Kidney capillary endothelial cell (primary cell): ENCODE measurements around the gene RANGRF.
A peak's percentile ranks its signal among the peaks of the same experiment; 100 is the strongest.
"Not testable (repeated sequence)": the region's sequence is repeated elsewhere in the genome, so short reads cannot be mapped to it uniquely, and the experiment has no call there.

ENCODE experiments used
- DNase-seq: peaks from one replicate; pipeline ENCODE4 v3.0.0-alpha.2; 2018; ENCODE audit warnings: low spot score

RANGRF gene, protein sequence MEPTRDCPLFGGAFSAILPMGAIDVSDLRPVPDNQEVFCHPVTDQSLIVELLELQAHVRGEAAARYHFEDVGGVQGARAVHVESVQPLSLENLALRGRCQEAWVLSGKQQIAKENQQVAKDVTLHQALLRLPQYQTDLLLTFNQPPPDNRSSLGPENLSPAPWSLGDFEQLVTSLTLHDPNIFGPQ

DNA sequence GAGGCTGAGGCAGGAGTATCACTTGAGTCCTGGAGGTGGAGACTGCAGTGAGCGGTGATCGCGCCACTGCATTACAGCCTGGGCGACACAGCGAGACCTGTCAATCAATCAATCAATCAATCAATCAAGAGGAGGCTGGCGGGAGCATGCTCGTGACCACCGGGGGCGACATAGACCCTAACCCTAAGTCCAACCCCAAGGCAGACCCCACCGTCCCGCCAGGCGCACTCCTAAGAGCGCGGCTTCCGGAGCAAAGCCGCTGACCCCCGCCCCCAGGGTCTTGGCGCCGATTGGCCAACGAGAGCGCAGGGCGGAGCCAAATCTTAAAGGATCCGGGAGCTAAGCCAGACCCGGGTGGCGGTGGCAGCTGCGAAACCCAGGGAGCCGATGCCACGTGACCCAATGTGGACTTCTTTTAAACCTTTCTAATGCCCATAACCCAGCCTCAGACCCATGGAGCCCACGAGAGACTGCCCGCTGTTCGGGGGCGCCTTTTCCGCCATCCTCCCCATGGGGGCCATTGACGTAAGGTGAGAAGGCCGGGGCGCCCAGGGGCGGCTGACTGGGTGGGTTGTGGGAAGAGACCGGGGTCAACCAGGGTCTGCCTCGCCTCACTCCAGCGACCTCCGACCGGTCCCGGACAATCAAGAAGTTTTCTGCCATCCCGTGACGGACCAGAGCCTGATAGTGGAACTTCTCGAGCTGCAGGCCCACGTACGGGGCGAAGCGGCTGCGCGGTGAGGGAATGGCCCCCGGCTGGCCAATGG is at the start of gene RANGRF:
Gene RANGRF, plus strand, starts transcription at position 335 of the 767 bp plus-strand sequence. Its CDS starts 119 bp downstream, at position 454.
- DNase-seq, result peak; percentile 67

DNA sequence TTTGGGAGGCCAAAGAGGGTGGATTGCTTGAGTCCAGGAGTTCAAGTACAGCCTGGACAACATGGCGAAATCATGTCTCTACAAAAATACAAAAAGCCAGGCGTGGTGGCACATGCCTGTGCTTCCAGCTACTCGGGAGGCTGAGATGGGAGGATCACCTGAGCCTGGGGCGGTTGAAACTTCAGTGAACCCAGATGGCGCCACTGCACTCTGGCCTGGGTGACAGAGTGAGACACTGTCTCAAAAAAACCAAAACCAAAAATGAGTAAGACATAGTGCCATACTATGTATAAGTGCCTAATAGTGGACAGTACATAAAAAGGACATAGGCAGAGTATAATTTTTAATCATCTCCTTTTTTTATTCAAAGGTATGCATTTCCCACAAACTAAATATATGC is 44.6 kb upstream of the RANGRF start:
- DNase-seq, result no peak

DNA sequence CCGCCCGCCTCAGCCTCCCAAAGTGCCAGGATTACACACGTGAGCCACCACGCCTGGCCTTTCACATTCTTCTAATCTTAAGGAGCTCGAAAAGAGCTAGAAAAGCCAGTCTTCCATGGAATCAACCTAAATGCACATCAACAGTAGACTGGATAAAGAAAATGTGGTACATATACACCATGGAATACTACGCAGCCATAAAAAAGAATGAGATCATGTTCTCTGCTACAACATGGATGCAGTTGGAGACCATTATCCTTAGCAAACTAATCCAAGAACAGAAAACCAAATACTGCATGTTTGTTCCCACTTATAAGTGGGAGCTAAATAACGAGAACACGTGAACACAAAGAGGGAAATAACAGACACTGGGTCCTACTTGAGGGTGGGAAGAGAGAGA is 43.7 kb upstream of the RANGRF start:
- DNase-seq, result no peak

DNA sequence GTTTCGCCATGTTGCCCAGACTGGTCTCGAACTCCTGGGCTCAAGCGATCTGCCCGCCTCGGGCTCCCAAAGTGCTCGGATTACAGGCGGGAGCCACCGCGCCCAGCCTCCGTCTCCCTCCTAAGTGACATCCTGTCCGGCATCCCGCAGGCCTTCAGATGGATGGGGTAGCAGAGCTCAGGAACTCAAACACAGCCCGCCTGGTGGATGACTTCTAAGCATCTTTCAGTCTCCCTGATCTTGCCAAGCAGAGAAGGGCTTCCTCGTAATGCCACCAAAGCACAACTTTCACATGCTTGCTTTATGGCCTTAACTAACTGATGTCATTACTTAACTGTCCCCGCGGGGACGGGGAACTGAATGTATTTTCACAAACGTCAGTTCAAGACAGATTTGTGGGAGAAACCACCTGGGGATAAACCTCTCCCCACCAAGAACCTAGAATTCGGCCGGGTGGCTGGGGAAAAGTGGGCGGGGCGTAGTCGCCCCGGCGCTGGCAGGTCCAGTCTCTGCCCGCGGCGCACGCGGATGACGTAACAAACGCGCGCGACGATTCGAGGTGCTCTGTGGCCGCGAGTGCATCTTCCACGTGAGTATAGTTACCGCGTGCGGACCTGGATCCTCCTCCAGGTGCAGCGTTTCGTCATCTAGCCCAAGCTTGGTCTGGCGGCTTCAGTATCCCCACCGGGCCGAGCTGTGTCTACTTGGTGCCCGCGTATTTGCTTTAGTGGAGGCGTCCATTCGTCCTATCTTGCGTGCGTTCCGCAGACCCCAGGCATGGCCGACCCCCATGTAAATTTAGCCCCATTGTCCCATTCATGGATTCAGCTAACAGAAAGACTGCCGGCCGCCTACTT is 39.5 kb upstream of the RANGRF start, which contains the start of gene PFAS:
Gene PFAS, plus strand, starts transcription at position 539 of the 857 bp plus-strand sequence. CDS start 4,649 bp downstream, outside the sequence.
- DNase-seq, result peak; percentile 90

DNA sequence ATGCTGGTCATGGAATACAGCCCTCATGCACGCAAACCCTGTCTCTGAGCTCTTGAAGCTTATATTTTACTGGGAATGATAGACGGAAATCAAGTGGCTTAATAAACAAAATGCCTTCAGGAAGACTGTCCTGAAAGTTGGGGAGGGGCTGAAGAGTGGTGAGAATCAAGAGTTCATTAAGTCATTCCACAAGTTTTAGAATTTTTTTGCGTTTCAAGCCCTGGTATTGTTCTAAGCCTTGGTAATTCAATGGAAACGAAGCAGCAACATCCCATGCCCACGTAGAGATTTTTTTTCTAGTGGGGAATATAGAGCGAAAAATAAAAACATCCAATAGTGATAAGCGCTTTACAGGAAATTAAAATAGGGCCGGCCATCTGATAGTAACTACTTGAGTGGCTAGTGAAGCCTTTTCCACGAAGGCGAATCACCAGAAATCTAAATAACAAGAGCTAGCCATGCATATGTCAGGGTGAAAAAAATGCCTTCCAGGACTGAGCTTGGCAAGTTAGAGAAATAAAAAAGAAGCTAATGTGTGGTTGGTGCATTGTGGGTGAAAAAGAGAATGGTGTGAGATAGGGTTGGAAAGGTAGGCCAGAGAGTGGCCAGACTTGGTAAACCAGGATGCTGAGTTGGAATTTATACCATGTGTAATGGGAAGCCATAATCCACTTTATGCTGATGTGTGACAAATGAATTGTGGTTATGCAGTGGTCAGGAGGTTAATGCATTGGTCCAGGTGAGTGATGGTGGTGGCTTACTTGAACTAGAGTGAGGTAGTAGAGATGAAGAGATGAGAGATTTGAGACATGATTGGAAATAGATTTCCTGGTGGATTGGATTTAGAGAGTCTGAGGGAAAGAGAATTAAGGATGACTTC is 38.6 kb upstream of the RANGRF start:
- no peak for DNase-seq

DNA sequence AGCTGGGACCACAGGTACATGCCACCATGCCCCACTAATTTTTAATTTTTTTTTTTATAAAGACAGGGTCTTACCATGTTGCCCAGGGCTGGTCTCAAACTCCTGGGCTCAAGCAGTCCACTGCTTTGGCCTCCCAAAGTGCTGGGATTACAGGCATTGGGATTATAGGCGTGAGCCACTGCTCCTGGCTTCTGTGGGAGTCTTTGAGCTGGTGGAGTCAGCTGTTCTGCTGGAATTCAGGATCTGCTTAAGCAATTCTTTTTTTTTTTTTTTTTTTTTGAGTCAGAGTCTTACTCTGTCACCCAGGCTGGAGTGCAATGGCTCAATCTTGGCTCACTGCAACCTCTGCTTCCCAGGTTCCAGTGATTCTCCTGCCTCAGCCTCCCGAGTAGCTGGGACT is 37.1 kb upstream of the RANGRF start:
- not testable (repeated sequence) for DNase-seq

DNA sequence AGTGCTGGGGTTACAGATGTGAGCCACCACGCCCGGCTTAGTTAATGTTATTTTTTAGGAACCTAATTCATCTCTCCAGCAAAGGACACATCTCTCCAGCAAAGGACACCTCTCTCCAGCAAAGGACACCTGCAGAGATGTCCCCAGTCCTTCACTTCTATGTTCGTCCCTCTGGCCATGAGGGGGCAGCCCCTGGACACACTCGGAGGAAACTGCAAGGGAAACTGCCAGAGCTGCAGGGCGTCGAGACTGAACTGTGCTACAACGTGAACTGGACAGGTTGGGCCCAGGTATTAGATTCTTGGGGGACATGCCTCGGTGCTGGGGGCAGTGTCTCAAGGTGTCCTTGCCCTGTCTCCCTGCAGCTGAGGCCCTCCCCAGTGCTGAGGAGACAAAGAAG is 34.7 kb upstream of the RANGRF start:
- no peak for DNase-seq

DNA sequence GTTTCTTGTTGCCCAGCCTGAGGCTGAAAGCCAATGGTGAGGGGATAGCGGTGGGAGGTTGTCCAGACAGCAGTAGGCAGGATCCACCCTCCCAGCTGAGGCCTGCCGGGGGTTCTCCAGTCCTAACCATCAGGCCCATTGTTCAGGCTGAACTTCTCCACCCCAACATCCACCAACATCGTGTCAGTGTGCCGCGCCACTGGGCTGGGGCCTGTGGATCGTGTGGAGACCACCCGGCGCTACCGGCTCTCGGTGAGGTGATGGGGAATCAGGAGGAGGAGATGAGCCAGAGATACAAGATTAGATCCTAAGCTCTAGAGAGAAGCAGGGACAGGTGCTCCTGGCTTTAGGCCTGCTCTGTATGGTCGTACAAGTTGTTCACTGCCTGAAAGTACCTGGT is 33.6 kb upstream of the RANGRF start:
- no peak for DNase-seq

DNA sequence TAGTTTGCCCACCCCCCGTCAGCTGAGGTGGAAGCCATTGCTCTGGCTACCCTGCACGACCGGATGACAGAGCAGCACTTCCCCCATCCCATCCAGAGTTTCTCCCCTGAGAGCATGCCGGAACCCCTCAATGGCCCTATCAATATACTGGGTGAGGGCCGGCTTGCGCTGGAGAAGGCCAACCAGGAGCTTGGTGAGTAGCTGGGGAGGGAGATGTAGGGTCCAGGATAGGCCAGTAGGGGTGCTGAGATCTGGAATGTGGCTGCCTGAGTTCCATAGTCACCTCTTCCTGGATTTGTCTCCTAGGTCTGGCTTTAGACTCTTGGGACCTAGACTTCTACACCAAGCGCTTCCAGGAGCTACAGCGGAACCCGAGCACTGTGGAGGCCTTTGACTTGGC is 33.0 kb upstream of the RANGRF start:
- DNase-seq, result no peak

DNA sequence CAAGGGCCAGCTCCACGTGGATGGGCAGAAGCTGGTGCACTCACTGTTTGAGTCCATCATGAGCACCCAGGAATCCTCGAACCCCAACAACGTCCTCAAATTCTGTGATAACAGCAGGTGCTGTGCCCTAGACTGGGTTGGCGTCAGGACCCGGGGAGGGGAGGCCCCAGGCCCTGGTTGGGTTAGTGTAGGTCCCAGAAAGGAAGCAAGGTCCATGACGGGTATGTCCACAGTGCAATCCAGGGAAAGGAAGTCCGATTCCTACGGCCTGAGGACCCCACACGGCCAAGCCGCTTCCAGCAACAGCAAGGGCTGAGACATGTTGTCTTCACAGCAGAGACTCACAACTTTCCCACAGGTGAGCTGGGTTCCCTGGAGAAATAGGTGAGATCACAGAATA is 32.2 kb upstream of the RANGRF start:
- DNase-seq, result no peak

DNA sequence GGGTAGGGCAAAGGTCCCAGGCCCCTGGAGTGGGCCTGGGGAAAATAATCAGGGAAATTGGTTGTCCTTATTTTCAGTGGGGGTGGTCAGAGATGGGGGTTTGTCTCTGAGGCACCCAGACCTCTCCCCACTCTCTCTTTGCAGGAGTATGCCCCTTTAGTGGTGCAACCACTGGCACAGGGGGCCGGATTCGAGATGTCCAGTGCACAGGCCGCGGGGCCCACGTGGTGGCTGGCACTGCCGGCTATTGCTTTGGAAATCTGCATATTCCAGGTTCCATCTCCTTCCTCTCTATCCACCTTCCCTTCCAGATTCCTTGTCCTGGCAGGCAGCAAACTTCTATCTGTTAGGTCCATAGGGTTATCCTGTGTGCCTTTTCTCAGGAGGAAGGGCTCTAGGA is 31.8 kb upstream of the RANGRF start:
- DNase-seq, result no peak

DNA sequence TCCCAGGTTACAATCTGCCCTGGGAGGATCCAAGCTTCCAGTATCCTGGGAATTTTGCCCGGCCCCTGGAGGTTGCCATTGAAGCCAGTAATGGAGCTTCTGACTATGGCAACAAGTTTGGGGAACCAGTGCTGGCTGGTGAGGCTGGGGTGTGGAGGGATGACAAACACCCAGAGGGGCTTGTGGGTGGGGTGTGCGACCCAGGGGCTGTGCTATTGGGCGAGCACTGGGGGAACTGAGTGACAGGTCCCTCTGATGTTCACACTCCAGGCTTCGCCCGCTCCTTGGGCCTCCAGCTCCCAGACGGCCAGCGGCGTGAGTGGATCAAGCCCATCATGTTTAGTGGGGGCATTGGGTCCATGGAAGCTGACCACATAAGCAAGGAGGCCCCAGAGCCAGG is 30.7 kb upstream of the RANGRF start:
- DNase-seq, result no peak

DNA sequence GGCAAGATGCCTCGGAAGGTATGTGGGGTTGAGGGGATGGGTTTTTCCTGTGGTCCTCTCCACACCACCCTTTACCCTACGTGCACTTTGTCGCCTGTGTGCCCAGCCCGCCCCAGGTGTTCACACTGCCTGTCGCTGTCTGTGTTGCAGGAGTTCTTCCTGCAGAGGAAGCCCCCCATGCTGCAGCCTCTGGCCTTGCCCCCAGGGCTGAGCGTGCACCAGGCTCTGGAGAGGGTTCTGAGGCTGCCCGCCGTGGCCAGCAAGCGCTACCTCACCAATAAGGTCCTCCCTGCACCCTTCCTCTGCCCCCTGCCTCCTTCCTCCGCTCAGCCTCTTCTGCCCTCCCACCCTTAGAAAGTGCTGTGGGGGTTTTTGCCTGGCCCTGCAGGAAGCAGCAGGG is 24.1 kb upstream of the RANGRF start:
- no peak for DNase-seq

DNA sequence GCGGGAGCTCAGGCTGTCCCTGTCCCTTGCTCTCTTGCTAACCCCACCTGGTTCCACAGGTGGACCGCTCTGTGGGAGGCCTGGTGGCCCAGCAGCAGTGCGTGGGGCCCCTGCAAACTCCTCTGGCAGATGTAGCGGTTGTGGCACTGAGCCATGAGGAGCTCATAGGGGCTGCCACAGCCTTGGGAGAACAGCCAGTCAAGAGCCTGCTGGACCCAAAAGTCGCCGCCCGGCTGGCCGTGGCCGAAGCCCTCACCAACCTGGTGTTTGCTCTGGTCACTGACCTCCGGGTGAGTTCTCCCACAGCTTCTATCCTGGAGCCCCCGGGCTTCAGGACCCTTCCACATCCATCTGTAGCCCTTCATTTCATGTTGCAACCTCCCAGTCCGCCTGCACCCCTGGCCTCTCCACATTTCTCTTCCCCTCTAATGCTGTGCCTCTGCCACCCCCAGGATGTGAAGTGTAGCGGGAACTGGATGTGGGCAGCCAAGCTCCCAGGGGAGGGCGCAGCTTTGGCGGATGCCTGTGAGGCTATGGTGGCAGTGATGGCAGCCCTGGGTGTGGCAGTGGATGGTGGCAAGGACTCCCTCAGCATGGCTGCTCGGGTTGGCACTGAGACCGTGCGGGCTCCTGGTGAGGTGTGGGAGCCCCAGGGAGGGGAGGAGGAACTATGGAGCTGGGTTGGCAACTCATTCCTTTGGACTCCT is 23.5 kb upstream of the RANGRF start:
- no peak for DNase-seq

DNA sequence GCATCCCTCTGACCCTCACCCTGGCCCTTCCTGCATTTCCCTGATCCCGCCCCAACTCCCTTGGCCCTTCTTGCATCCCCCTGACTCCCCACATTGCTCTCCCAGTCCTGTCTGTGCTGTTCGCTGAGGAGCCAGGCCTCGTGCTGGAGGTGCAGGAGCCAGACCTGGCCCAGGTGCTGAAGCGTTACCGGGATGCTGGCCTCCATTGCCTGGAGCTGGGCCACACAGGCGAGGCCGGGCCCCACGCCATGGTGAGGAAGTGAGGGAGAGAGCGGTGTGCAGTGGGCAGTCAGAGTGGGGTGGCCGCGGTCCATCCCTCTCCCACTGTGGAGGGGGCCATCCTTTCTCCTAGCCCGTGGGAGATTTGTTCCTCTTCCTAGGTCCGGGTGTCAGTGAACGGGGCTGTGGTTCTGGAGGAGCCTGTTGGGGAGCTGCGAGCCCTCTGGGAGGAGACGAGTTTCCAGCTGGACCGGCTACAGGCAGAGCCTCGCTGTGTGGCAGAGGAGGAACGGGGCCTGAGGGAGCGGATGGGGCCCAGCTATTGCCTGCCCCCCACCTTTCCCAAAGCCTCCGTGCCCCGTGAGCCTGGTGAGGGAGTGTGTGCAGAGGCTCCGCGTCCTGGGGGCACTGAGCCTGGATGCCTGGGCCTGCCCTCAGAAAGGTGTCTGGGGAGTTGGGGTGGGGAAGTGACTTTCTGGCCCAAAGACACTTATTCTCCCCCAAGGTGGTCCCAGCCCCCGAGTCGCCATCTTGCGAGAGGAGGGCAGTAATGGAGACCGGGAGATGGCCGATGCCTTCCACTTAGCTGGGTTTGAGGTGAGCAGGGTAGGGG is 21.6 kb upstream of the RANGRF start:
- DNase-seq, result no peak

DNA sequence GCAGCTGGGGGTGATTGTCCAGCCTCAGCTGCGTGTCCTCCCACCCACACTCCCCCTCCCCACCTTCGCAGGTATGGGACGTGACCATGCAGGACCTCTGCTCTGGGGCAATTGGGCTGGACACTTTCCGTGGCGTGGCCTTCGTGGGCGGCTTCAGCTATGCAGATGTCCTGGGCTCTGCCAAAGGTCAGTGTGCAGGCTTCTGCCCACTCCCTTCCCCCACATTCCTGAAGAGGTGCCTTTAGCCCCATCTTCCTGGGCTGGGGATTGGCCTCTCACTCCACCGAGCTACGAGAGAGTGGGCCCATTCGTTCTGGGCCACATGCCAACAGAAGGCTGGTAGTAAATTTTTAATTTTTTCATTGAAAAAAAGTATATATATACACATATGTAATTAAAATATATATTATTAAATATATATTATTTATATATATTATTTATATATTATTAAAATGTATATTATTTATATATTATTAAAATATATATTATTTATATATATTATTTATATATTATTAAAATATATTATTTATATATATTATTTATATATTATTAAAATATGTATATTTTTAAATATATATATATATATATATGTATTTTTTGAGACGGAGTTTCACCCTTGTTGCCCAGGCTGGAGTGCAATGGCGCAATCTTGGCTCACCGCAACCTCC is 20.9 kb upstream of the RANGRF start:
- DNase-seq, result no peak

DNA sequence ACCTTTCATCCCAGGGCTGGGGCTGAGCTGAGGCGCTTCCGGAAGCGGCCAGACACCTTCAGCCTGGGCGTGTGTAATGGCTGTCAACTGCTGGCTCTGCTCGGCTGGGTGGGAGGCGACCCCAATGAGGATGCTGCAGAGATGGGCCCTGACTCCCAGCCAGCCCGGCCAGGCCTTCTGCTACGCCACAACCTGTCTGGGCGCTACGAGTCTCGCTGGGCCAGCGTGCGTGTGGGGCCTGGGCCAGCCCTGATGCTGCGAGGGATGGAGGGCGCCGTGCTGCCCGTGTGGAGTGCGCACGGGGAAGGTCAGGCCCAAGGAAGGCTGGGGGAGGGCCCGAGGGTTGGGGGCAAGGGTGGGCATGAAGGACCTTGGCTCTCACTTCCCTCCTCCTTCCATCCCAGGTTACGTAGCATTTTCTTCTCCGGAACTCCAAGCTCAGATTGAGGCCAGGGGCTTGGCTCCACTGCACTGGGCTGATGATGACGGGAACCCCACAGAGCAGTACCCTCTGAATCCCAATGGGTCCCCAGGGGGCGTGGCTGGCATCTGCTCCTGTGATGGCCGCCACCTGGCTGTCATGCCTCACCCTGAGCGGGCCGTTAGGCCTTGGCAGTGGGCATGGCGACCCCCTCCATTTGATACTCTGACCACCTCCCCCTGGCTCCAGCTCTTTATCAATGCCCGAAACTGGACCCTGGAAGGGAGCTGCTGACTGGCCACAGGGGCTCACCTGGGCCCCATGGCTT is 19.7 kb upstream of the RANGRF start:
- DNase-seq, result no peak

DNA sequence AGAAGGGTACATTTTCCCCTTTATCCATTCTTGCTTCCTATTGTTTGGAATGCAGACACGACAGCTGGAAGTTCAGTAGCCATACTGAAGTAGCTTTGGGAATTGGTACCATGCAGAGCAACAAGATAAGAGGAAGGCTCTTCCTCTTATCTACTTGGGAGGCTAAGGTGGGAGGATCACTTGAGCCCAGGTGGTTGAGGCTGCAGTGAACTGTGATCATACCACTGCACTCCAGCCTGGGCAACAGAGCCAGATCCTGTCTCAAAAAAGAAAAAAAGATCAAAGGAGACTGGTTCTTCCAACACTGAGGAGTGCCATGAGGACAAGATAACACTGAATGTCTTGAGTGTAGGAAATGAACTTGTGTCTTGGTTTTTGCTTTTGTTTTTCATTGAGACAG is 16.0 kb upstream of the RANGRF start:
- no peak for DNase-seq

DNA sequence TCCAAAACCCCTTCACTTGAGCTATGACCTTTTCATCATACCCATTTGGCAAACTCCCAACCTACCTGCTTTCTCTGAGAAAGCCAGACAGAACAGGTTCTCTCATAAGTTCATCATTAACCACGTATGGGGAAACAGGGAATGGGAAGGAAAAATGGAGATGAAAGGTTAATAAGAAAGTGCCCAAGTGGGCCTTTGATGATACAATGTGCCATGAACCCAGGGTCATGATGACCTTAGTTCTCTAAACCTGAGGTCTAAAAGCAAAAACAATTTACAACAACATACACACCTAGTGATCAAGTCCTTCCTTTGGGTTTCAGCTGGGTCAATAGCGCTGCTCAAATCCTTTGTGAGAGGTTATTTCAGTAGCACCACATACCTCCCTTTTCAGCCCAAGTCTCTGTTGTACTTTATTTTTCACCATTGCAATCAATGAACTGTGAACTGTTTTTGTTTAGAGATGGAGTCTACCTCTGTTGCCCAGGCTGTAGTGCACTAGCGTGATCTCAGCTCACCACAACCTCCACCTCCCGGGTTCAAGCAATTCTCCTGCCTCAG is 14.5 kb upstream of the RANGRF start:
- no peak for DNase-seq
